Endodermal cell (in vitro differentiated cells): ENCODE data around the gene DCXR. TPM values are rescaled to one million over a fixed set of nuclear protein-coding genes. Genes with fewer than 3 reads are reported as not detected.
A peak's percentile ranks its signal among the peaks of the same experiment; 100 is the strongest.

ENCODE experiments used
- DNase-seq: peaks from one replicate; pipeline ENCODE4 v3.0.0-alpha.2; 2017
- H3K27ac ChIP-seq: 2 replicates; pipeline ENCODE4 v1.5.1; 2013; ENCODE audit warnings: mild to moderate bottlenecking, low read depth, low read length, moderate library complexity
- H3K27me3 ChIP-seq: 2 replicates; pipeline ENCODE4 v1.6.1; 2013; ENCODE audit warnings: mild to moderate bottlenecking, low read length, moderate library complexity; ENCODE audit not compliant: insufficient read depth, control insufficient read depth, poor library complexity, severe bottlenecking
- H3K36me3 ChIP-seq: 2 replicates; pipeline ENCODE4 v1.7.0; 2013; ENCODE audit warnings: mild to moderate bottlenecking, low read length, moderate library complexity; ENCODE audit not compliant: control insufficient read depth, insufficient read depth
- H3K4me1 ChIP-seq: one replicate; pipeline ENCODE4 v1.7.0; 2013; ENCODE audit warnings: low read length; ENCODE audit not compliant: control insufficient read depth, insufficient read depth
- H3K4me3 ChIP-seq: 2 replicates; pipeline ENCODE4 v1.5.1; 2013; ENCODE audit warnings: mild to moderate bottlenecking, low read length, moderate library complexity
- H3K9ac ChIP-seq: 2 replicates; pipeline ENCODE4 v1.6.1; 2013; ENCODE audit warnings: mild to moderate bottlenecking, low read length, moderate library complexity; ENCODE audit not compliant: poor library complexity, severe bottlenecking; ENCODE audit errors: extremely low read depth
- H3K9me3 ChIP-seq: 2 replicates; pipeline ENCODE4 v1.6.1; 2013; ENCODE audit warnings: mild to moderate bottlenecking, low read length, moderate library complexity; ENCODE audit not compliant: control insufficient read depth
- H3K27ac Mint-ChIP-seq: 2 replicates; pipeline ENCODE4 v1.8.0; 2020; ENCODE audit warnings: mixed read lengths
- H3K27me3 Mint-ChIP-seq: 2 replicates; pipeline ENCODE4 v1.8.0; 2021; ENCODE audit warnings: mild to moderate bottlenecking, mixed read lengths; ENCODE audit not compliant: insufficient read depth
- H3K36me3 Mint-ChIP-seq: 2 replicates; pipeline ENCODE4 v1.8.0; 2020; ENCODE audit warnings: low read depth, mixed read lengths
- H3K4me1 Mint-ChIP-seq: 2 replicates; pipeline ENCODE4 v1.8.0; 2020; ENCODE audit warnings: mixed read lengths
- H3K4me3 Mint-ChIP-seq: 2 replicates; pipeline ENCODE4 v1.8.0; 2020; ENCODE audit warnings: mild to moderate bottlenecking, moderate library complexity, mixed read lengths
- H3K9me3 Mint-ChIP-seq: 2 replicates; pipeline ENCODE4 v1.8.0; 2020; ENCODE audit warnings: mild to moderate bottlenecking, mixed read lengths
- WGBS, 2 experiments: methylation state at CpG; one replicate each; pipeline versions ENCODE4 v1.1.5 to v1.1.7; 2013; ENCODE audit warnings: missing lambda C conversion rate in 2 of 2, mixed read lengths in 1 of 2; ENCODE audit not compliant: insufficient coverage in 1 of 2, insufficient read length in 1 of 2; 5-methylcytosine and 5-hydroxymethylcytosine counted together
- total RNA-seq, 2 donors: library from RNA; stranded (reverse); fragmentation: NEBNext Ultra II Directional in 1 of 2; extraction: Animal tissue kit (Norgen Biotek cat#: 25700) in 1 of 2; gene quantifications; 2 replicates in 1 of 2; 3 replicates in 1 of 2; pipeline ENCODE4 v1.2.1, GENCODE V29; 2021
- TF ChIP-seq, protein P1 (sequence below): fragments of 200-600 bp; sonication (generic); conservative IDR thresholded peaks from 2 replicates; pipeline ENCODE4 v1.5.0; 2021; ENCODE audit warnings: antibody characterized with exemption, mild to moderate bottlenecking

Gene DCXR
- total RNA-seq, 2 donors from 2014 or later = 73.8 to 83.6 TPM

- TF ChIP-seq, protein P1, sequence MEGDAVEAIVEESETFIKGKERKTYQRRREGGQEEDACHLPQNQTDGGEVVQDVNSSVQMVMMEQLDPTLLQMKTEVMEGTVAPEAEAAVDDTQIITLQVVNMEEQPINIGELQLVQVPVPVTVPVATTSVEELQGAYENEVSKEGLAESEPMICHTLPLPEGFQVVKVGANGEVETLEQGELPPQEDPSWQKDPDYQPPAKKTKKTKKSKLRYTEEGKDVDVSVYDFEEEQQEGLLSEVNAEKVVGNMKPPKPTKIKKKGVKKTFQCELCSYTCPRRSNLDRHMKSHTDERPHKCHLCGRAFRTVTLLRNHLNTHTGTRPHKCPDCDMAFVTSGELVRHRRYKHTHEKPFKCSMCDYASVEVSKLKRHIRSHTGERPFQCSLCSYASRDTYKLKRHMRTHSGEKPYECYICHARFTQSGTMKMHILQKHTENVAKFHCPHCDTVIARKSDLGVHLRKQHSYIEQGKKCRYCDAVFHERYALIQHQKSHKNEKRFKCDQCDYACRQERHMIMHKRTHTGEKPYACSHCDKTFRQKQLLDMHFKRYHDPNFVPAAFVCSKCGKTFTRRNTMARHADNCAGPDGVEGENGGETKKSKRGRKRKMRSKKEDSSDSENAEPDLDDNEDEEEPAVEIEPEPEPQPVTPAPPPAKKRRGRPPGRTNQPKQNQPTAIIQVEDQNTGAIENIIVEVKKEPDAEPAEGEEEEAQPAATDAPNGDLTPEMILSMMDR = no peak
- Mint-ChIP-seq H3K4me1 (peaks cover 10% of the 10 kb centered on the region), H3K27me3 (no peaks in the 10 kb centered on the region), H3K36me3 (peaks cover 11% of the 10 kb centered on the region), H3K9me3 (no peaks in the 10 kb centered on the region), H3K27ac (peak overlapping the region; percentile 78), H3K4me3 (peak overlapping the region; percentile 76)
- H3K36me3 ChIP-seq = peaks cover 7% of the 10 kb centered on the region
- H3K9me3 ChIP-seq = no peaks in the 10 kb centered on the region
- no peak overlapping the region for H3K27ac ChIP-seq
- no peaks in the 10 kb centered on the region for H3K27me3 ChIP-seq
- 23 to 28% methylated on average over 9 to 10 of the region's 10 CpGs for WGBS, 2 experiments
- peaks cover 4% of the 10 kb centered on the region for H3K4me1 ChIP-seq
- H3K9ac ChIP-seq = peak overlapping the region; percentile 81
- peak overlapping the region; percentile 91 for H3K4me3 ChIP-seq
- no peak for DNase-seq
Measured at GRCh38 chr17:82021900-82022309, 15.6 kb downstream of the DCXR start.

DNA sequence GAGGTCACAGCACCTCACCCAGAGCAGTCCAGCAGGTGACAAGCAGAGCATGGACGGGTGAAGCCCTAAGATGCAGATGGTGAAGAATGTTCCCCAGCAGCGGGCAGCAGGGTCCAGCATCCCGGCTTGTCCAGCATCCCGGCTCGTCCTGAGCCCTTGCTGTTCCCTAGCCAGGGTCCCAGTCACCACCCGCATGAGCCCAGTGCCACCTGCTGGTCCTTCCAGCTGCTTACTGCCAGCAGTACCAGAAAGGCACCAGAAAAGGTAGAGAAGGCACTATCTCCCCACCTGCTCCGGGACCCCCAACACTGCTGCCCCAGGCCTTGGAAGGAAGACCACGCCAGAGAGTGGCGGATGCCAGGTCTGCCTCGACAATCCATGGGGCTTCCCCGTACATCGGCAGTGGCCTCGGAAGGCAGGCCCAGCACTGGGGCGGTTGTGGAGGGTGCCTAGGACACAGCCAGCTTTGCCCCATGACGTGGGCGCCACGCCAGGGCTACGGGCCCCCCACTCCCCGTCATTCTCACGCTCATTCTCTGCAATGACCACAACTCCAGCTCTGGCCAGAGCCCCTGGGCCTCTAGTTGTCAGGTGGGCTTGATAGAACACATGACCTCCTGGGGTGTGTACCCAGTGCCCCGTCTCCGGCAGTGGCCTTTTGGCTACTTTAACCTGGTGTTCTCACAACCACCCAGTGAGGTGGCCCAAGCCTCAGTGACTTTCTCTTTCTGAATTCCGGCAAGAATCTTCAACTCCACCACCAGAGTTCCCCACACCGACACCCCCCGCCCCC, 16.2 kb downstream of the DCXR start:
- Histone ChIP-seq H3K4me1 (peaks cover 4% of the 10 kb centered on the region), H3K4me3 (peak overlapping the region; percentile 91), H3K27ac (no peak overlapping the region), H3K9me3 (no peaks in the 10 kb centered on the region), H3K9ac (peak overlapping the region; percentile 81), H3K36me3 (peaks cover 7% of the 10 kb centered on the region), H3K27me3 (no peaks in the 10 kb centered on the region)
- peak overlapping the region; percentile 76 for H3K4me3 Mint-ChIP-seq
- DNase-seq = peak; percentile 85
- peaks cover 11% of the 10 kb centered on the region for H3K36me3 Mint-ChIP-seq
- 87 to 94% methylated on average over 19 to 25 of the region's 25 CpGs for WGBS, 2 experiments
- TF ChIP-seq, protein P1 = peak; percentile 71
- H3K27ac Mint-ChIP-seq = peak overlapping the region; percentile 68
- no peaks in the 10 kb centered on the region for H3K27me3 Mint-ChIP-seq
- peaks cover 10% of the 10 kb centered on the region for H3K4me1 Mint-ChIP-seq
- no peaks in the 10 kb centered on the region for H3K9me3 Mint-ChIP-seq

- H3K27me3 Mint-ChIP-seq = no peaks in the 10 kb centered on the region
- Histone ChIP-seq H3K9me3 (no peaks in the 10 kb centered on the region), H3K4me3 (no peak overlapping the region), H3K9ac (no peak overlapping the region), H3K27me3 (no peaks in the 10 kb centered on the region), H3K36me3 (peaks cover 7% of the 10 kb centered on the region), H3K4me1 (peaks cover 4% of the 10 kb centered on the region), H3K27ac (no peak overlapping the region)
- WGBS, 2 experiments = 93 to 100% methylated on average over 8 to 14 of the region's 14 CpGs
- no peaks in the 10 kb centered on the region for H3K9me3 Mint-ChIP-seq
- H3K4me1 Mint-ChIP-seq = peaks cover 10% of the 10 kb centered on the region
- H3K27ac Mint-ChIP-seq = no peak overlapping the region
- peaks cover 11% of the 10 kb centered on the region for H3K36me3 Mint-ChIP-seq
- H3K4me3 Mint-ChIP-seq = no peak overlapping the region
- no peak for DNase-seq
- TF ChIP-seq, protein P1 = no peak
Measured at GRCh38 chr17:82020572-82021106, 16.9 kb downstream of the DCXR start.
